ENCODE data around the gene PPP2R2D.
"Not testable (repeated sequence)": the region's sequence is repeated elsewhere in the genome, so short reads cannot be mapped to it uniquely, and the experiment has no call there.

PPP2R2D gene

DNA sequence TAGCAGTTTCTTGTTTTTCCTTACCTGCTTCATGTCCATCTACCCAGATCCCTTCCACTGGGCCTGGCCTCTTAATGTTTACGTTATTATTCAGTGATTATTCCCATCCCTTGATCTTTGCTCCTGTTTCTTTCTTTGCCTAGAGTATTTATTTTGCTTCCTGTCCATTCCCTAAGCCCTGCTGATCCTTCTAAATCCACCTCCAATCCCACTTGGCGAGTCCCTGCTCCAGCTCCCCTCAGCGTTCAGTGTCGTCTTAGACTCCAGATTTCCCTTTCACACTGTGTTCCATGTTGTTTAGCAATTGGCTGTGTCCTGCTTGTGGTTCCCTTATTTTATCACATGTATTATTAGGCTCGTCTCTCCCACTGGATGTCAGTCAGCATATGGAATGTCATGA is 7.3 kb downstream of the PPP2R2D start:
- no peak for DNase-seq (ENCODE audit: low spot score)

DNA sequence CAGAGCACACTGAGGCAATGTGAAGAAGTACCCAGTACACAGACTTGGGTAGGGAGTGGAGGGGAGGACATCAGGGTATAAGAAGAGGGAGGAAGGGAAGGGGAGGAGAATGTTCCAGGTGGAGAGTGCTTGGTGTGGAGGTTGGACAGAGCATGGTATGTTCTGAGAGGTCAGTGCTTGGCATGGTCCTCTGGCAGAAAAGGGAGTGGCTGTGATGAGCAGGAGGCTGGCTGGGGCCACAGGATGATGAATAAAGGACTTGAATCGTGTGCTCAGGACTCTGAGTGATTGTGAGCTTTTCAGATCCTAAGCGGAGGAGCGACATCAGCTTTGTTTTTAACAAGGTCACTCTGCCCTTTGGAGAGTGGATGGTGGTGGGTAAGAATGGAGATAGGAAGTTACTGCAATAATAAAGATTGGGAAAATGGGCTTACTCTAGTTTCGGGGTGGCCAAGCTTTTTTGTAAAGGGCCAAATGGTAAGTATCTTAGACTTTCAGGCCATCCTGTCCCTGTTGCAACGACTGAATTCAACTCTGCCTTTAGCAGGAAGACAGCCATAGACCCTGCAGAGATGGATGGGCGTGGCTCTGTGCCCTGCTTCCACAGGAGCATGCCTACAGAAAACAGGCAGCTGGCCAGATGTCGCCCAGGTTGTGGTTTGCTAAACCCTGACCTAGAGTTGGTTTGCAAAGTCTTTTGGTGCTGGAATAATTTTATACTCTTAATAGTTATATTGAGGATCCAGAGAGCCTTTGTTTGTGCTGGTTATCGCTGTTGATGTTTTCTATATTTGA is 8.4 kb downstream of the PPP2R2D start:
- no peak for DNase-seq (ENCODE audit: low spot score)

DNA sequence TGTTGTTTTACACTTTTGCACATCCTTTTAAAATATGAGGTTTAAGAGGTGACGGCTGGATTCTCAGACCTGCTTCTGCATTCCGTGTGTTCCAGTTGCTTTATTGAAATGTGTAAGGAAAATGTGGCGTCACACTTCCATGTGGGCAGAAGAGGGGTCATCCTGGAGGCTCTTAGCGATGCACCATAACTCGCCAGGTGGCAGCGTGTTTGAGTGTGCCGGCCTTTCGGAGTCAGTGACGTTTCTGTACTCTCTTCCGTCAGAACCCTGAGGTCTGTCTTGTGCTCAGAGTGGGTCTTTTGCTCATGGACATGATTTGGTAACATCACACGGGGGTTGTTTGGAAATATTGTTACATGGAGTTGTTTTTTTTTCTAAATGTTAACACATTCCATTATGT is 9.1 kb downstream of the PPP2R2D start:
- no peak for DNase-seq (ENCODE audit: low spot score)

DNA sequence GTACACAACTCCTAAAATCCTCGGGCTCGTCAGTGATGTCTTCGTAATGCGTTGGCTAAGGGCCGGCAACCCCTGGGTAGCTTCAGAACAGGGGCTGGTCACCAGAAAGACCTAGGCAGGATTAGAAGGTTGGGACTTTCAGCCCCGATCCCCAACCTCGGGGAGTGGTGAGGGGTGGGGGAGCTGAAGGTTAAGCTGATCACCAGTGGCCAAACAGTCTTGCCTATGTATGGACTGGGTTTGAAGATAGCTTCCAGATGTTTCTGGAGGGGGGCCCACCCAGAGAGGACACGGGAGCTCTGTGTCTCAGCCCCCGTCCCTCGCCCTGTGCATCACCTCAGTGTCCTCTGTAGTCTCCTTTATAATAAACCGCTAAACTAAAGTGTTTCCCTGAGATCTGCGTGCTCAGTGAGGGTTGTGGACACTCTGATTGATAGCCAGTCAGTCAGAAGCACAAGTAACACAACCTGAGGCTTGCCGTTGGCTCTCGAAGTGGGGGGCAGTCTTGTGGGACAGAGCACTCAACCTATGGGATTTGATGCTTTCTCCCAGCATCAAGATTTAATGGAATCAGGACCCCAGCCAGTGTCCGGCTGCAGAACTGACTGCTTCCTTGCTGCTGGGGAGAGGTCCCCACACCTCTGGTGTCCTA is 10.0 kb downstream of the PPP2R2D start:
- DNase-seq (ENCODE audit: low spot score) = no peak

DNA sequence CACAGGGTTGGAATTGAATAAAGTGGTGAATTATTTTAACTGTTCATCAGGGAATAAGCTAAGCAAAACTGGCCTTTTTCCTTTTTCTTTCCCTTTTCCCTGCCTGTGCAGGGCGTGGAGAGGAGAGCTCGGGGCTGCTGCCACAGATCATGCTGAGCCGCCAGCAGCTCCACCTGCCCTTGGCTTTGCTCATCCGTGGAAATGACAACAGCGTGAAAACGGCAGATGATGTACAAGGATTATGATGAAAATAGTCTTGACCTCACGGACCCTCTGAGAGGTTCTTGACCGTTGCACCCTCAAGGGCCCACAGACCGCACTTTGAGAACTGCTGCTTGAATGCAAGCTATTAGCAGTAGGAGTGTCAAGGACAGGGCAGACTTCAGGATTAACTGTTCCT is 10.6 kb downstream of the PPP2R2D start:
- no peak for DNase-seq (ENCODE audit: low spot score)

DNA sequence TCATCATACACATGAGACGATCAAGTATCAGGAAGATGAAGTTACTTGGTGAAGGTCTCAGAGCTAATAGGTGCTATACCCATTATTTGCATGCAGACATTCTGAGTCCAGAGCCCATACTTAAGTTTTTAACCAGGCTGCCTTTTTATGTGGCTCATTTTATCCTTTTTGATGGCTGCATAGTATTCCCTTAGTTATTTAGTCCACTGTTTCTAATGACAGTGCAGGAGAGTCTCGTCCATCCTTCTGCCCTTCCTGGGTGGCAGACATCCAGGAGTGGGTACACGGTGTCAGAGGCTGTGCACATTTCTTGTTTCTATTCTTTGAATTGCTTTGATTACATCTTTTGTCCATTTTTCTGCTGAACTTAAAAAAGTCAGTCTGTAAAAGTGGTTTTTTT is 11.8 kb downstream of the PPP2R2D start:
- no peak for DNase-seq (ENCODE audit: low spot score)

DNA sequence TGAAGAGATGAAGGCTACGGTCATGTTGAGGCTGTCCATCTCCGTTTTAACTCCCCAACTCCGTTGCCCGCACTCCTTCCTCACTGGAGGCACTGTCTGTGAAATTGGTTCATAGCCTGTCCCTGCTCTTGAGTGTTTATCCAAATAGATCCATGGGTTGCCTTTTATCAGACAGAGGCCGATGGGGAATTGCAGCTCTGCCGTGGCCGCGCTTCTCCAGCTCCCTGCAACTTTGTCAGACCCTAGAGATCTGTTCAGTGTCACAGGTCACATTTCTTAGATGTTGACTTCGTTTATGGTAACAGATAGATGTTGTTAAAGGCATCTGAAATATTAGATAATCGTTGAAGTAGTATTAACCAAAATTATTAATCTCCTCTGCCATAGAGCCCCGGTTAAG is 14.7 kb downstream of the PPP2R2D start:
- no peak for DNase-seq (ENCODE audit: low spot score)

DNA sequence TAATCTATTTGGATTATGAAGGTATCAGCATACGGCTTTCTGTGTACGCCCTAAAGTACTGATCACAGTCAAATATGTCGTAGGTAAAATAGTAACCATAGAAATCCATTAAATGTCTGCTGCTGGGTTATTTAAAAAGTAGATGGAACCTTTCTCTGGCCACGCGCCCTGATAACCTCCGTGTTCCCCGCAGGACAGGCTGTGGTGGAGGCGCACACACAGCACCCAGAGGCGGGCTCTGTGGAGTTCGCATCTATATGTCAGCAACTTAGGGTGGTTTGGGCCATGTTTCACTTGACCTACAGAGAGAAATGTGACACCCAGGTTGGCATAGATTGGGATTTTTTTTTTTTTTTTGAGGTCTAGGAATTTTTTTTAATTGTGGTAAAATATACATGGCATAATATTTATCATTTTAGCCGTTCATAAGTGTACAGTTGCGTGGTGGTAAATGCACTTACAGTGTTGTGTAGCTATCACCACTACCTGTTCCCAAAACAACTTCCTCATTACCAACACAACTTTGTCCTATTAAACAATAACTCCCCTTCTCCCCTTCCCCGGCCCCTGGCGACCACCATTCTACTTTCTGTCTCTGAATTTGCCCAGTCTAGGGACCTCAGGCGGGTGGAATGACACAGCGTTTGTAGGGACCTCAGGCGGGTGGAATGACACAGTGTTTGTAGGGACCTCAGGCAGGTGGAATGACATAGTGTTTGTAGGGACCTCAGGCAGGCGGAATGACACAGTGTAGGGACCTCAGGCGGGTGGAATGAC is 15.4 kb downstream of the PPP2R2D start:
- DNase-seq (ENCODE audit: low spot score) = no peak

DNA sequence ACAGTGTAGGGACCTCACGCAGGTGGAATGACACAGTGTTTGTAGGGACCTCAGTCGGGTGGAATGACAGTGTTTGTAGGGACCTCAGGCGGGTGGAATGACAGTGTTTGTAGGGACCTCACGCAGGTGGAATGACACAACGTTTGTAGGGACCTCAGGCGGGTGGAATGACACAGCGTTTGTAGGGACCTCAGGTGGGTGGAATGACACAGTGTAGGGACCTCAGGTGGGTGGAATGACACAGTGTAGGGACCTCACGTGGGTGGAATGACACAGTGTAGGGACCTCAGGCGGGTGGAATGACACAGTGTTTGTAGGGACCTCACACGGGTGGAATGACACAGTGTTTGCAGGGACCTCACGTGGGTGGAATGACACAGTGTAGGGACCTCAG is 16.0 kb downstream of the PPP2R2D start:
- not testable (repeated sequence) for DNase-seq (ENCODE audit: low spot score)

DNA sequence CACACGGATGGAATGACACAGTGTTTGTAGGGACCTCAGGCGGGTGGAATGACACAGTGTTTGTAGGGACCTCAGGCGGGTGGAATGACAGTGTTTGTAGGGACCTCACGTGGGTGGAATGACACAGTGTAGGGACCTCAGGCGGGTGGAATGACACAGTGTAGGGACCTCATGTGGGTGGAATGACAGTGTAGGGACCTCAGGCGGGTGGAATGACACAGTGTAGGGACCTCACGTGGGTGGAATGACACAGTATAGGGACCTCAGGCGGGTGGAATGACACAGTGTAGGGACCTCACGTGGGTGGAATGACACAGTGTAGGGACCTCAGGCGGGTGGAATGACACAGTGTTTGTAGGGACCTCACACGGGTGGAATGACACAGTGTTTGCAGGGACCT is 16.7 kb downstream of the PPP2R2D start:
- DNase-seq (ENCODE audit: low spot score) = not testable (repeated sequence)

DNA sequence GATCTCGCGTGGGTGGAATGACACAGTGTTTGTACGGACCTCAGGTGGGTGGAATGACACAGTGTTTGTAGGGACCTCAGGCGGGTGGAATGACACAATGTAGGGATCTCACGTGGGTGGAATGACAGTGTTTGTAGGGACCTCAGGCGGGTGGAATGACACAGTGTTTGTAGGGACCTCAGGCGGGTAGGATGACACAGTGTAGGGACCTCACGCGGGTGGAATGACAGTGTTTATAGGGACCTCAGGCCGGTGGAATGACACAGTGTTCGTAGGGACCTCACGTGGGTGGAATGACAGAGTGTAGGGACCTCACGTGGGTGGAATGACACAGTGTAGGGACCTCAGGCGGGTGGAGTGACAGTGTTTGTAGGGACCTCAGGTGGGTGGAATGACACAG is 18.7 kb downstream of the PPP2R2D start:
- not testable (repeated sequence) for DNase-seq (ENCODE audit: low spot score)

DNA sequence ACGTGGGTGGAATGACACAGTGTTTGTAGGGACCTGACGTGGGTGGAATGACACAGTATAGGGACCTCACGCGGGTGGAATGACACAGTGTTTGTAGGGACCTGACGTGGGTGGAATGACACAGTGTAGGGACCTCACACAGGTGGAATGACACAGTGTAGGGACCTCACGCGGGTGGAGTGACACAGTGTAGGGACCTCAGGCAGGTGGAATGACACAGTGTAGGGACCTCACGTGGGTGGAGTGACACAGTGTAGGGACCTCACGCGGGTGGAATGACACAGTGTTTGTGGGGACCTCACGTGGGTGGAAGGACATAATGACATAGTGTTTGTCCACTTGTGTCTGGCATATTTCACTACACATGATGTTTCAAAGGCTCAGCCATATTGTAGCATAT is 19.3 kb downstream of the PPP2R2D start:
- DNase-seq (ENCODE audit: low spot score) = no peak

DNA sequence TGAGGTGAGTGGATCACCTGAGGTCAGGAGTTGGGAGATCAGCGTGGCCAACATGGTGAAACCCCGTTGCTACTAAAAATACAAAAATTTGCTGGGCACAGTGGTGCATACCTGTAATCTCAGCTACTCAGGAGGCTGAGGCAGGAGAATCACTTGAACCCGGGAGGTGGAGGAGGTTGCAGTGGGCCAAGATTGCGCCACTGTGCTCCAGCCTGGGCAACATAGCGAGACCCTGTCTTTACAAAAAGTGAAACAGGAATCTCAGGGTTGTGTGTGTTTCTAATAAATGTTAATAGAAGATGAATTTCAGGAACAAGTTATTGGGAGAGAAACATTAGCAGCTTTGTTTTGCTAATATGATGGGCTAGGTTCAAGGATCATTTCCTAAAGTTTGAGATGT is 19.9 kb downstream of the PPP2R2D start:
- DNase-seq (ENCODE audit: low spot score) = no peak

DNA sequence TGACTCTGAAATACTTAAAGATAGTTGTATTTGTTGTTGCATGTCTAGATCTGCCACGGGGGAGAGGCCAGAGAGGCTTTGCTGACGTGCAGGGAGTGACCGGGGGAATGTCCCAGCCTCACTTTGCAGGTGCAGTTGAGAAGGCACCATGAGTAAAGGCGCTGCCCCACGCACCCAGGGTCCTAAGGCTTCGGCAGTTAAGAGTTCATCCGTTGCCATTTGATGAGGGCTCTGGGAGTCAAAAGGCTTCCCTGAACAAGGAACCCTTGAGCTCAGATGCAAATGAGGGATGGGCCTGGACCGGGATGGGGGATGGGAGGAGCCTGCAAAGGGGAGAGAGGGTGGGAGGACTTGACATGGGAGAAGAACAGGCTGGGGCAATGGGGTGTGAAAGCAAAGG is 20.4 kb downstream of the PPP2R2D start:
- DNase-seq (ENCODE audit: low spot score) = no peak

DNA sequence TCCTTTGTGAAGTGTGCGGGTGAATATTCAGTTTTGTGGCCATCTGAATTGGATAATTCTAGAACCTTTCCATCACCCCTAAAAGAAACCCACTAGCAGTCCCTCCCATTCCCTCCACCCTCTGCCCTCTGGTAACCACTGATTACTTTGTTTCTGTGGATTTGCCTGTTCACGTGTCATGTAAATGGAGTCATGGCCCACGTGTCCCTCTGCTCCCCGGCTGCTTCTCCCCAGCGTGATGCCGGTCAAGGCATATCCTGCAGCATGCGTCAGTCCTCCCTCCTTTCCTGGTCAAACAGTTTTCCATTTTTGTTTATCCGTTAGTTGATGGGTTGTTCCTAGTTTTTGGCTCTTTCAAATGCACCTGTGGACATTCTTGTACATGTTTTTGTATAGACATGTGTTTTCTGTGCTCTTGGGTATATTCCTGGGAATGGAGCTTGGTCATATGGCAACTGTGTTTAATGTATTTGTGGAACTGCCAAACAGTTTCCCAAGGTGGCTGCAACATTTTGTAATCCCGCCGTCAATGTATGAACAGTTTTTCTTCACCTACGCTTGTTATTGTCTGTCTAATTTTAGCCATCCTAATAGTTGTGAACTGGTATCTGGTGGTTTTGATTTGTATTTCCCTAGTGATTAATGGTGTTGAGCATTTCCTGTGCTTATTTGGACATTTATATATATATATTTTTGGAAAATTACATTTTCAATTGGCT is 22.4 kb downstream of the PPP2R2D start:
- no peak for DNase-seq (ENCODE audit: low spot score)

DNA sequence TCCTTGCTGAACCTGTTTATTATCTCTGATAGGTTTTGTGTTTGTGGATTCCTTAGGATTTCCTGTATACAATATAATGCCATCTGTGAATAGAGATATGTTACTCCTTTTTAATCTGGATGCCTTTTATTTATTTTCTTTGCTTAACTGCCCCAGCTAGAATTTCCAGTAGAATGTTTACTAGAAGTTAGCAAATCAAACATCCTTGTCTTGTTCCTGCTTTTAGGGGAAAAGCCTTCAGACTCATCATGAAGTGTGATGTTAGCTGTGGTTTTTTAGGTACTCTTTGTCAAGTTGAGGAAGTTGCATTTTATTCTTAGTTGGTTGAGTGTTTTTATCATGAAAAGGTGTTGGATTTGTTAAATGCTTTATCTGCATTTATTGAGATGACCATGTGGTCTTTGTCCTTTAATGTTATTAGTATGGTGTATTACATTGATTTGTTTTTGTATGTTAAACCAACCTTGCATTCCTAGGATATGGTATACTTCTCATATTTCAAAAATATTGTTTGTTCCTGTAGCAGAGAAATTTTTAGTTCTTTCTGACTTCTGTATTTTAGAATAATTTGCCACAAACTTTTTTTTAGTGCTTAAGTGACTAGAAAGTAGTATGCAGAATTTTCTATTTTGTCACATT is 24.3 kb downstream of the PPP2R2D start:
- DNase-seq (ENCODE audit: low spot score) = no peak

DNA sequence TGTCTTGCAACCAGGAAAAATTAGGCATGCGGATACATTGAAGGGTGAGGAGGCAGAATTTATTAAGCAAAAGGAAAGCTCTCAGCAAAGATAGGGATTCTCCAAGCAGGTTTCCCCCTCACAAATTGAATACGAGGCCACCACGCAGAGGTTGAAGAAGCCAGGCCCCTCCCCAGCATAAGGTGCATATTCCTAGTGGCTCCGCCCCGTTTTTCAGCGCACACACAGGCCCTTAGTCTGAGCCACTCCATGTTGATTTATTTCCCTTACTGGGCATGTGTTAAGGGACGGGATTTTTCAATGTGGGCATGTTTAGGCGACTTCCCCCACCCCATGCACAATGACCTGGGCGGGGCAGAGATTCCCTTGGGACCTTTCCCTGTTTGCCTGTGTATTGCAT is 24.9 kb downstream of the PPP2R2D start:
- DNase-seq (ENCODE audit: low spot score) = no peak

DNA sequence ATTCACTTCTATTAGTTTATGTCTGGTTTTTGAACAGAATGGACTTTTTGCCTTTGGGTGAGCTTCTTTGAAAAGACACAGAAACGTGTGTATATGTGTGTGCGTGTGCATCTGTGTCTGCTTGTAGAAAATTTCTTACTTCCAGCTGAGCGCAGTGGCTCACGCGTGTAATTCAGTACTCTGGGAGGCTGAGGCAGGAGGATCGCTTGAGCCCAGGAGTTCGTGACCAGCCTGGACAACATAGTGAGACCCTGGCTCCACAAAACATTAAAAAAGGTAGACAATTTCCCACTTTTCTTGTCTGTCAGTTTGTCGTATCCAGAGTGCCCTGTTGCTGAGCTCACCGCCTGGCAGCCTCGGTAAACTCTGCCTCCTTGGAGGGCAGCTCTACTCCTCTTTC is 25.4 kb downstream of the PPP2R2D start:
- DNase-seq (ENCODE audit: low spot score) = no peak

DNA sequence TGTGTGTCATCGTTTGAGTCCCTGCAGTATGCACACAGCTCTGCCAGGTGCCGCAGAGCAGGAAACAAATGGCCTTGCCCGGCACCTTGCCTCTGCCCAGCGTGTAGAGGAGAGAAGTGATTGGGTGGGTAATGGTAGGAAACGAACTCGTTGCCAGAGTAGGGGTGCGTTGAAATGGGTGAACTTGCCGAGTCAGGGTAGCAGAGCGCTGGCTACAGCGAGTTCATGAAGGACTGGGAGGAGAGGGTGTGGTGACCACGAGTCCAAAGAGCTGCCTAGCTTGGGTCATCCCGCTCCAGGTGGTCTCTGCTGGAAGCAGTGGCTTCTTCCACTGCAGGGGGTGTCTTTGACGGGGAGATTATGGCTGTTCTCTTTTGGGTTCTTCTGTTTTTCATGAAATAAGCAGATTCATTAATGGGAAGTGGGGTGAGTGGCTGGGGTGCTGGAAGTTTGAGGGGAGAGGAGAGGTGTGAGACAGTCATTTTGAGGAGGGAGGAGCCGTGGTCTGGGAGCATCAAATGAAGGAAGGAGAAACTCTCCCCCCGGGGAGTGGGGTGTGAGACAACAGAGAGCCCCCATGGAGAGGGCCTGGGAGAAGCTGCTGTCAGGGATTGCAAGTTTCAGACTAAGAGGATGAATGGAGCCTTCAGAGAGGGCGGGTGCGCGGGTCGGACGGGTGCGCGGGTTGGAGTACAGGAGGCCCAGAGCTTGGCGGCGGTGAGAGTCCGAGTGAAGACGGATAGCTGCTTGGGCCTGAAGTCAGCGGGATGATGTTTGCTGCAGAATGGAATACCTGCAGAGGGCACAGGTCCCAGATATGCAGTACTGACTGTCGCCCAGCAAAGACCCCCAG is 26.2 kb downstream of the PPP2R2D start:
- DNase-seq (ENCODE audit: low spot score) = no peak

DNA sequence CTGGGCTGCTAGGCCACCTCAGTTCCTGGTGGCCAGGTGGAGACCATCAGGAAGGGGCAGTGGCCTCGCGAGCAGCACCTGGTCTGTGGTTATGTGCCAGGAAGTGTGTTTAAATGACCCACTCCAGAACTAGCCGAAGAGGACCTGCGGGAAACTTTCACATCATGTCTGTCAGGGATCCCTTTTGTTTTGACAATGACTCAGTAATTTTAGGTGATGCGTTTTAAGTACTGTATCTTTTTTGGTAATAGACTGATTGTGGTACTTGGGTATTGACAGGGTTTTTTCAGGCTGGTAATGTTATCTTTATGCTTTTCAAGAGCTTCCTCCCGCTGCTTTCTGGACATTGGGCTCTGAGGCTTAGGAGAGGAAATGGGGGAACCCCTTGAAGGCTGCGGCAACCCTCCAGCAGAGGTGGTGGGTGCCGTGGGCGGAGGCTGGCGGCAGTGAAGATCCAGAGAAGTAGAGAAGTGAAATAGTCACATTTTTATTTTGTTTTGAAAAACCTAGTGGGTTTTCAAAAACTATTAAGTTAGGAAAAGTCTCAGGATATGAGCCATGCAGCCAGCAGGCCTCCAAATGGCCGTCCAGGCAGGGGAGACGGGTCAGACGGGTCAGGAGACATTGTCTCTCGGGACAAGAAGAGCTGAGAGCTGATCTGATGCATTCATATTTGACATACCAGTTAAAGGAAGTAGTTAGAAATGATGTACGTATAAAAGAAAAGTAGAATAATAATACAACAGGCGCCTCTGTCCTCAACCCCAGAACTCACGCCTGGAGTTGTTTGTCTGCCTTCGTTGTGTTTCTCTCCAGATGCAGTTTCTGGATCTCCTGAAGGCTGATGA is 27.7 kb downstream of the PPP2R2D start:
- DNase-seq (ENCODE audit: low spot score) = no peak
